Measurements from ENCODE around the gene INPP5A. TPM values are rescaled to one million over a fixed set of nuclear protein-coding genes. Genes with fewer than 3 reads are reported as not detected.

The INPP5A gene
- total RNA-seq, 1 donor from 2014 or later, result 36.3 TPM

DNA sequence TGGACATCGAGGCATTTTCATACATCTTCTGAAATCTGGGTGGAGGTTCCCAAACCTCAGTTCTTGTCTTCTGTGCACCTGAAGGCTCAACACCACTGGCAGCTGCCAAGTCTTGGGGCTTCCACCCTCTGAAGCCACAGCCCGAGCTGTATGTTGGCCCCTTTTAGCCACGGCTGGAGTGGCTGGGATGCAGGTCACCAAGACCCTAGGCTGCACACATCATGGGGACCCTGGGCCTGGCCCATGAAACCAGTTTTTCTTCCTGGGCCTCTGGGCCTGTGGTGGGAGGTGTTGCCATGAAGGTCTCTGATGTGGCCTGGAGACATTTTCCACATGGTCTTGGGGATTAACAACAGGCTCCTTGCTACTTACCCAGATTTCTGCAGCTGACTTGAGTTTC lies 62.1 kb downstream of the INPP5A start:
- DNase-seq, result no peak
- Mint-ChIP-seq H3K4me3 (ENCODE audit: unreplicated experiment) (no peak overlapping the region), H3K36me3 (ENCODE audit: unreplicated experiment) (peaks cover 28% of the 10 kb centered on the region), H3K27ac (ENCODE audit: unreplicated experiment) (no peak overlapping the region), H3K27me3 (ENCODE audit: unreplicated experiment) (peaks cover 6% of the 10 kb centered on the region), H3K4me1 (ENCODE audit: low read depth, unreplicated experiment) (no peaks in the 10 kb centered on the region), H3K9me3 (ENCODE audit: unreplicated experiment) (peaks cover 12% of the 10 kb centered on the region)
- TF ChIP-seq, protein P1, sequence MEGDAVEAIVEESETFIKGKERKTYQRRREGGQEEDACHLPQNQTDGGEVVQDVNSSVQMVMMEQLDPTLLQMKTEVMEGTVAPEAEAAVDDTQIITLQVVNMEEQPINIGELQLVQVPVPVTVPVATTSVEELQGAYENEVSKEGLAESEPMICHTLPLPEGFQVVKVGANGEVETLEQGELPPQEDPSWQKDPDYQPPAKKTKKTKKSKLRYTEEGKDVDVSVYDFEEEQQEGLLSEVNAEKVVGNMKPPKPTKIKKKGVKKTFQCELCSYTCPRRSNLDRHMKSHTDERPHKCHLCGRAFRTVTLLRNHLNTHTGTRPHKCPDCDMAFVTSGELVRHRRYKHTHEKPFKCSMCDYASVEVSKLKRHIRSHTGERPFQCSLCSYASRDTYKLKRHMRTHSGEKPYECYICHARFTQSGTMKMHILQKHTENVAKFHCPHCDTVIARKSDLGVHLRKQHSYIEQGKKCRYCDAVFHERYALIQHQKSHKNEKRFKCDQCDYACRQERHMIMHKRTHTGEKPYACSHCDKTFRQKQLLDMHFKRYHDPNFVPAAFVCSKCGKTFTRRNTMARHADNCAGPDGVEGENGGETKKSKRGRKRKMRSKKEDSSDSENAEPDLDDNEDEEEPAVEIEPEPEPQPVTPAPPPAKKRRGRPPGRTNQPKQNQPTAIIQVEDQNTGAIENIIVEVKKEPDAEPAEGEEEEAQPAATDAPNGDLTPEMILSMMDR (IDR thresholded peaks at IDR 0.05; ENCODE audit: partially characterized antibody, unreplicated experiment), result no peak

DNA sequence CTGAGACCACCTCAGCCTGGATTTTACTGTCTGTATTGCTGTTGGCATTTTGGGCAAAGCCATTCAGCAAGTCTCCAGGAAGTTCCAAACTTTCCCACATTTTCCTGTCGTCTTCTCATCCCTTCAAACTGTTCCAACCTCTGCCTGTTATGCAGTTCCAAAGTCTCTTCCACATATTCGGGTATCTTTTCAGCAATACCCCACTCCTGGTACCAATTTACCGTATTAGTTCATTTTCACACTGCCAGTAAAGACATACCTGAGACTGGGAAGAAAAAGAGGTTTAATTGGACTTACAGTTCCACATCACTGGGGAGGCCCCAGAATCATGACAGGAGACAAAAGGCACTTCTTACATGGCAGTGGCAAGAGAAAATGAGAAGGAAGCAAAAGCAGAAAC lies 62.8 kb downstream of the INPP5A start:
- Mint-ChIP-seq H3K36me3 (ENCODE audit: unreplicated experiment) (peaks cover 28% of the 10 kb centered on the region), H3K4me1 (ENCODE audit: low read depth, unreplicated experiment) (no peaks in the 10 kb centered on the region), H3K9me3 (ENCODE audit: unreplicated experiment) (peaks cover 12% of the 10 kb centered on the region), H3K27me3 (ENCODE audit: unreplicated experiment) (peaks cover 6% of the 10 kb centered on the region), H3K4me3 (ENCODE audit: unreplicated experiment) (no peak overlapping the region), H3K27ac (ENCODE audit: unreplicated experiment) (no peak overlapping the region)
- no peak for DNase-seq
- TF ChIP-seq, protein P1 (IDR thresholded peaks at IDR 0.05; ENCODE audit: partially characterized antibody, unreplicated experiment), result no peak

DNA sequence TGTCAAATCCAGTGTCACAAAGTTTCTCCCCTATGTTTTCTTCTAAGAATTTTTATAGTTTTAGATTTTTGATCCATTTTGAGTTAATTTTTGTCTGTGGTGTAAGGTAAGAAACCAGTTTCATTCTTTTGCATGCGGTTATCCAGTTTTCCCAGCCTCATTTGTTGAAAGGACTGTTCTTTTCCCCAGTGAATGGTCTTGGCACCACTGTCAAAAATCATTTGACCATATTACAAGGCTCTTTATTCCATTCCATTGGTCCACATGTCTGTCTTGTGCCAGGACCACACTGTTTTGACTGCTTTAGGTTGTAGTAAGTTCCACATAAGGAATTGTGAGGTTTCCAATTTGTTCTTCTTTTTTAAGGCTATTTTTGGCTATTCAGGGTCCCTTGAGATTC lies 64.0 kb downstream of the INPP5A start:
- Mint-ChIP-seq H3K4me3 (ENCODE audit: unreplicated experiment) (no peak overlapping the region), H3K4me1 (ENCODE audit: low read depth, unreplicated experiment) (peaks cover 2% of the 10 kb centered on the region), H3K27me3 (ENCODE audit: unreplicated experiment) (peaks cover 6% of the 10 kb centered on the region), H3K36me3 (ENCODE audit: unreplicated experiment) (peaks cover 33% of the 10 kb centered on the region), H3K27ac (ENCODE audit: unreplicated experiment) (no peak overlapping the region), H3K9me3 (ENCODE audit: unreplicated experiment) (peaks cover 15% of the 10 kb centered on the region)
- no peak for DNase-seq
- TF ChIP-seq, protein P1 (IDR thresholded peaks at IDR 0.05; ENCODE audit: partially characterized antibody, unreplicated experiment), result no peak

DNA sequence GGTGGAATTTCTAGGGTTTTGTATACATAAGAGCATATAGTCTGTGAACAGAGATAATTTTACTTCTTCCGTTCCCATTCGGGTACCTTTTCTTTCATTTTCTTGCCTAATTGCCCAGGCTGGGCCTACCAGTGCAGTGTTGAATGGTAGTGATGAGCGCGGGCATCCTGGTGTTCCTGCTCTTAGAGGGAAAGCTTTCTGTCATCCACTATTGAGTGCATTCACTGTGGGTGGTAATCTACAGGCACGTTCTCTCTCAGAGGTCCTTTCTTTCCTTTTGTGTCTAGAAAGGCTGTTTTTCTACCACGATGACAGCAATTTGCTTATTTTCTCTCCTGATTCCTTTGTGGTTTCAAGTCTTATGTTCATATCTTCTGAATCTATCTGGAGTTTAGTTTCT lies 65.0 kb downstream of the INPP5A start:
- Mint-ChIP-seq H3K9me3 (ENCODE audit: unreplicated experiment) (peaks cover 15% of the 10 kb centered on the region), H3K27me3 (ENCODE audit: unreplicated experiment) (peaks cover 6% of the 10 kb centered on the region), H3K4me1 (ENCODE audit: low read depth, unreplicated experiment) (peaks cover 7% of the 10 kb centered on the region), H3K27ac (ENCODE audit: unreplicated experiment) (no peak overlapping the region), H3K4me3 (ENCODE audit: unreplicated experiment) (no peak overlapping the region), H3K36me3 (ENCODE audit: unreplicated experiment) (peaks cover 33% of the 10 kb centered on the region)
- DNase-seq, result no peak
- TF ChIP-seq, protein P1 (IDR thresholded peaks at IDR 0.05; ENCODE audit: partially characterized antibody, unreplicated experiment), result no peak

DNA sequence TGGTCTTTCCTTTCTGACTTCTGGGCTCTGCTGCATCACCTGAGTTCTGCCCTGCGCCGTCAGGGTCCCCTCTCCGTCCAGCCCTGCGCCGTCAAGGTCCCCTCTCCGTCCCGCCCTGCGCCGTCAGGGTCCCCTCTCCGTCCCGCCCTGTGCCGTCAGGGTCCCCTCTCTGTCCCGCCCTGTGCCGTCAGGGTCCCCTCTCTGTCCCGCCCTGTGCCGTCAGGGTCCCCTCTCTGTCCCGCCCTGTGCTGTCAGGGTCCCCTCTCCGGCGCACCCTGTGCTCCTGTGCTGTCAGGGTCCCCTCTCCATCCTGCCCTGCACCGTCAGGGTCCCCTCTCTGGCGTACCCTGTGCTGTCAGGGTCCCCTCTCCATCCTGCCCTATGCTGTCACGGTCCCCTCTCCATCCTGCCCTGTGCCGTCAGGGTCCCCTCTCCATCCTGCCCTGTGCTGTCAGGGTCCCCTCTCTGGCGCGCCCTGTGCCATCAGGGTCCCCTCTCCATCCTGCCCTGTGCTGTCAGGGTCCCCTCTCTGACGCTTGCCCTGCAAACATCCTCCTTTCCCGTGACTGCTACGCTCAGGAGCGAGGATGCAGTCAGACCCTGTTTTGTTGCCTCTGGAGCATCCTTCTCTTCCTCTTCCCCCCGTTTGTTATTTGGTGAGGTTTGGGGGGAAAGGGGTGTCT lies 66.4 kb downstream of the INPP5A start:
- peaks cover 26% of the 10 kb centered on the region for H3K36me3 Mint-ChIP-seq (ENCODE audit: unreplicated experiment)
- H3K4me3 Mint-ChIP-seq (ENCODE audit: unreplicated experiment), result no peak overlapping the region
- H3K4me1 Mint-ChIP-seq (ENCODE audit: low read depth, unreplicated experiment), result peaks cover 7% of the 10 kb centered on the region
- H3K27me3 Mint-ChIP-seq (ENCODE audit: unreplicated experiment), result peaks cover 5% of the 10 kb centered on the region
- DNase-seq, result no peak
- peaks cover 15% of the 10 kb centered on the region for H3K9me3 Mint-ChIP-seq (ENCODE audit: unreplicated experiment)
- TF ChIP-seq, protein P1 (IDR thresholded peaks at IDR 0.05; ENCODE audit: partially characterized antibody, unreplicated experiment), result no peak
- H3K27ac Mint-ChIP-seq (ENCODE audit: unreplicated experiment), result no peak overlapping the region
